ENCODE data around the gene YJU2. TPM values are rescaled to one million over a fixed set of nuclear protein-coding genes. Genes with fewer than 3 reads are reported as not detected.
A peak's percentile ranks its signal among the peaks of the same experiment; 100 is the strongest.

YJU2 gene
- total and polyA plus RNA-seq, 2 of the 13 experiments (the other 11 are each of a cell fraction or from before 2014, with no cell fraction given): 9.3 to 17.9 TPM

DNA sequence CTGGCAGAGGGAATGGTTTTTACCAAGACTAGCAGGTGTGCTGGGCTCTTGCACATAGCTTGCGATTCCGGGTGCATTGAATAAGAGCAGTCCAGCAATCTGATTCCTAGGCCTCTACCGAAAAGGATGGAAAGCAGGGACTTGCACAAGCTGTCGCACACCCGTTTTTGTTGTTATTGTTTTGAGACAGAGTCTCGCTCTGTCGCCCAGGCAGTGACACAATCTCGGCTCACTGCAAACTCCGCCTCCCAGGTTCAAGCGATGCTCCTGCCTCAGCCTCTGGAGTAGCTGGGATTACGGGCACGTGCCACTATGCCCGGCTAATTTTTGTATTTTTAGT is 12.0 kb upstream of the YJU2 start (continued):
- TF ChIP-seq, protein P1, sequence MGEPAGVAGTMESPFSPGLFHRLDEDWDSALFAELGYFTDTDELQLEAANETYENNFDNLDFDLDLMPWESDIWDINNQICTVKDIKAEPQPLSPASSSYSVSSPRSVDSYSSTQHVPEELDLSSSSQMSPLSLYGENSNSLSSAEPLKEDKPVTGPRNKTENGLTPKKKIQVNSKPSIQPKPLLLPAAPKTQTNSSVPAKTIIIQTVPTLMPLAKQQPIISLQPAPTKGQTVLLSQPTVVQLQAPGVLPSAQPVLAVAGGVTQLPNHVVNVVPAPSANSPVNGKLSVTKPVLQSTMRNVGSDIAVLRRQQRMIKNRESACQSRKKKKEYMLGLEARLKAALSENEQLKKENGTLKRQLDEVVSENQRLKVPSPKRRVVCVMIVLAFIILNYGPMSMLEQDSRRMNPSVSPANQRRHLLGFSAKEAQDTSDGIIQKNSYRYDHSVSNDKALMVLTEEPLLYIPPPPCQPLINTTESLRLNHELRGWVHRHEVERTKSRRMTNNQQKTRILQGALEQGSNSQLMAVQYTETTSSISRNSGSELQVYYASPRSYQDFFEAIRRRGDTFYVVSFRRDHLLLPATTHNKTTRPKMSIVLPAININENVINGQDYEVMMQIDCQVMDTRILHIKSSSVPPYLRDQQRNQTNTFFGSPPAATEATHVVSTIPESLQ (CRISPR knock-in tag; conservative IDR thresholded peaks at IDR 0.05): no peak
- TF ChIP-seq, protein P2, sequence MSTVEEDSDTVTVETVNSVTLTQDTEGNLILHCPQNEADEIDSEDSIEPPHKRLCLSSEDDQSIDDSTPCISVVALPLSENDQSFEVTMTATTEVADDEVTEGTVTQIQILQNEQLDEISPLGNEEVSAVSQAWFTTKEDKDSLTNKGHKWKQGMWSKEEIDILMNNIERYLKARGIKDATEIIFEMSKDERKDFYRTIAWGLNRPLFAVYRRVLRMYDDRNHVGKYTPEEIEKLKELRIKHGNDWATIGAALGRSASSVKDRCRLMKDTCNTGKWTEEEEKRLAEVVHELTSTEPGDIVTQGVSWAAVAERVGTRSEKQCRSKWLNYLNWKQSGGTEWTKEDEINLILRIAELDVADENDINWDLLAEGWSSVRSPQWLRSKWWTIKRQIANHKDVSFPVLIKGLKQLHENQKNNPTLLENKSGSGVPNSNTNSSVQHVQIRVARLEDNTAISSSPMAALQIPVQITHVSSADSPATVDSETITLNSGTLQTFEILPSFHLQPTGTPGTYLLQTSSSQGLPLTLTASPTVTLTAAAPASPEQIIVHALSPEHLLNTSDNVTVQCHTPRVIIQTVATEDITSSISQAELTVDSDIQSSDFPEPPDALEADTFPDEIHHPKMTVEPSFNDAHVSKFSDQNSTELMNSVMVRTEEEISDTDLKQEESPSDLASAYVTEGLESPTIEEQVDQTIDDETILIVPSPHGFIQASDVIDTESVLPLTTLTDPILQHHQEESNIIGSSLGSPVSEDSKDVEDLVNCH (CRISPR knock-in tag; IDR thresholded peaks at IDR 0.05): no peak
- TF ChIP-seq NR1H2 (CRISPR knock-in tag; IDR thresholded peaks at IDR 0.05; ENCODE audit: borderline replicate concordance, low read depth) (no peak), ZNF382 (CRISPR knock-in tag; IDR thresholded peaks at IDR 0.05; ENCODE audit: borderline replicate concordance) (no peak), ZC3H13 (CRISPR knock-in tag; IDR thresholded peaks at IDR 0.05) (0 out of 2 replicates have a peak, but pooled peaks have one; percentile 4), ZMYM4 (CRISPR knock-in tag; IDR thresholded peaks at IDR 0.05) (no peak), MZF1 (CRISPR knock-in tag; IDR thresholded peaks at IDR 0.05; ENCODE audit: borderline replicate concordance) (no peak), BHLHE40 (IDR thresholded peaks at IDR 0.05; ENCODE audit: low read length) (0 out of 2 replicates have a peak, but pooled peaks have one; percentile 34), SKI (IDR thresholded peaks at IDR 0.05; ENCODE audit: partially characterized antibody) (no peak), SRSF9 (IDR thresholded peaks at IDR 0.05; ENCODE audit: borderline replicate concordance, insufficient read depth, low read depth, low read length, poor library complexity, severe bottlenecking) (no peak), ZFYVE20 (CRISPR knock-in tag; IDR thresholded peaks at IDR 0.05; ENCODE audit: borderline replicate concordance, low read depth) (no peak), ZNF230 (CRISPR knock-in tag; IDR thresholded peaks at IDR 0.05) (no peak), PHB2 (IDR thresholded peaks at IDR 0.05; ENCODE audit: partially characterized antibody) (no peak), ZMYM2 (CRISPR knock-in tag; IDR thresholded peaks at IDR 0.05) (0 out of 2 replicates have a peak, but pooled peaks have one; percentile 45), ZFX (CRISPR knock-in tag; IDR thresholded peaks at IDR 0.05; ENCODE audit: low read depth) (peak; percentile 21; the same call in 1 of the 2 replicates), TBP (CRISPR knock-in tag; IDR thresholded peaks at IDR 0.05) (no peak), ZNF232 (CRISPR knock-in tag; IDR thresholded peaks at IDR 0.05; ENCODE audit: borderline replicate concordance) (no peak), THAP11 (CRISPR knock-in tag; IDR thresholded peaks at IDR 0.05) (no peak), ZNF20 (CRISPR knock-in tag; IDR thresholded peaks at IDR 0.05) (no peak), ZNF136 (CRISPR knock-in tag; IDR thresholded peaks at IDR 0.05; ENCODE audit: low read depth) (no peak), TAF1 (CRISPR knock-in tag; IDR thresholded peaks at IDR 0.05) (no peak)
- TF ChIP-seq, protein P3, sequence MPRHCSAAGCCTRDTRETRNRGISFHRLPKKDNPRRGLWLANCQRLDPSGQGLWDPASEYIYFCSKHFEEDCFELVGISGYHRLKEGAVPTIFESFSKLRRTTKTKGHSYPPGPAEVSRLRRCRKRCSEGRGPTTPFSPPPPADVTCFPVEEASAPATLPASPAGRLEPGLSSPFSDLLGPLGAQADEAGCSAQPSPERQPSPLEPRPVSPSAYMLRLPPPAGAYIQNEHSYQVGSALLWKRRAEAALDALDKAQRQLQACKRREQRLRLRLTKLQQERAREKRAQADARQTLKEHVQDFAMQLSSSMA (CRISPR knock-in tag; IDR thresholded peaks at IDR 0.05): no peak
- TF ChIP-seq, protein P4, sequence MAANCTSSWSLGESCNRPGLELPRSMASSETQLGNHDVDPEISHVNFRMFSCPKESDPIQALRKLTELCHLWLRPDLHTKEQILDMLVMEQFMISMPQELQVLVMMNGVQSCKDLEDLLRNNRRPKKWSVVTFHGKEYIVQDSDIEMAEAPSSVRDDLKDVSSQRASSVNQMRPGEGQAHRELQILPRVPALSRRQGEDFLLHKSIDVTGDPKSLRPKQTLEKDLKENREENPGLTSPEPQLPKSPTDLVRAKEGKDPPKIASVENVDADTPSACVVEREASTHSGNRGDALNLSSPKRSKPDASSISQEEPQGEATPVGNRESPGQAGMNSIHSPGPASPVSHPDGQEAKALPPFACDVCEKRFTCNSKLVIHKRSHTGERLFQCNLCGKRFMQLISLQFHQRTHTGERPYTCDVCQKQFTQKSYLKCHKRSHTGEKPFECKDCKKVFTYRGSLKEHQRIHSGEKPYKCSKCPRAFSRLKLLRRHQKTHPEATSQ (CRISPR knock-in tag; IDR thresholded peaks at IDR 0.05; ENCODE audit: borderline replicate concordance): no peak
